ENCODE data around the gene ANKS1B. TPM values are rescaled to one million over a fixed set of nuclear protein-coding genes. Genes with fewer than 3 reads are reported as not detected.
A peak's percentile ranks its signal among the peaks of the same experiment; 100 is the strongest.

Gene ANKS1B
- polyA plus RNA-seq, 1 experiment, result 0.27 TPM

GRCh38 chr12:99822273-99822672 is 162.5 kb downstream of the ANKS1B start:
- no peak for TF ChIP-seq CTCF (IDR thresholded peaks at IDR 0.05; ENCODE audit: insufficient read depth, low read depth, low read length)
- Histone ChIP-seq H3K4me3 (ENCODE audit: low read depth, low read length) (no peak overlapping the region), H3K27me3 (ENCODE audit: control insufficient read depth, insufficient read depth, low read length) (no peaks in the 10 kb centered on the region), H3K36me3 (ENCODE audit: control insufficient read depth, insufficient read depth, low read length) (no peaks in the 10 kb centered on the region)
- CTCF ChIA-PET, result no interaction called here
- DNase-seq (ENCODE audit: low read depth), result no peak
- POLR2A ChIA-PET, result no interaction called here

- CTCF ChIA-PET, result no interaction called here
These were observed 173.8 kb downstream of the ANKS1B start for GRCh38 chr12:99810718-99811593.

GRCh38 chr12:99809909-99810308 is 174.8 kb downstream of the ANKS1B start:
- no peaks in the 10 kb centered on the region for H3K27me3 ChIP-seq (ENCODE audit: control insufficient read depth, insufficient read depth, low read length)
- DNase-seq (ENCODE audit: low read depth), result no peak
- no peak for TF ChIP-seq CTCF (IDR thresholded peaks at IDR 0.05; ENCODE audit: insufficient read depth, low read depth, low read length)
- CTCF ChIA-PET, result no interaction called here
- H3K36me3 ChIP-seq (ENCODE audit: control insufficient read depth, insufficient read depth, low read length), result no peaks in the 10 kb centered on the region
- POLR2A ChIA-PET, result interaction anchor here (0.6 kb wide), 1 partner anchor 314 kb away, joined by 3 read pairs; no protein-coding TSS in a partner anchor
- no peak overlapping the region for H3K4me3 ChIP-seq (ENCODE audit: low read depth, low read length)

More at GRCh38 chr12:99810718-99811593, 173.8 kb downstream of the ANKS1B start:
- no peaks in the 10 kb centered on the region for H3K36me3 ChIP-seq (ENCODE audit: control insufficient read depth, insufficient read depth, low read length)
- POLR2A ChIA-PET, result no interaction called here
- H3K27me3 ChIP-seq (ENCODE audit: control insufficient read depth, insufficient read depth, low read length), result no peaks in the 10 kb centered on the region
- peak; percentile 25; the same call in 1 of the 2 replicates for TF ChIP-seq CTCF (IDR thresholded peaks at IDR 0.05; ENCODE audit: insufficient read depth, low read depth, low read length)
- H3K4me3 ChIP-seq (ENCODE audit: low read depth, low read length), result no peak overlapping the region
- no peak for DNase-seq (ENCODE audit: low read depth)

- Histone ChIP-seq H3K36me3 (ENCODE audit: control insufficient read depth, insufficient read depth, low read length) (no peaks in the 10 kb centered on the region), H3K4me3 (ENCODE audit: low read depth, low read length) (no peak overlapping the region), H3K27me3 (ENCODE audit: control insufficient read depth, insufficient read depth, low read length) (no peaks in the 10 kb centered on the region)
- POLR2A ChIA-PET, result no interaction called here
- DNase-seq (ENCODE audit: low read depth), result no peak
- CTCF ChIA-PET, result no interaction called here
- no peak for TF ChIP-seq CTCF (IDR thresholded peaks at IDR 0.05; ENCODE audit: insufficient read depth, low read depth, low read length)
These were observed 178.4 kb downstream of the ANKS1B start for GRCh38 chr12:99806304-99806703.

GRCh38 chr12:99804715-99805114 is 180.0 kb downstream of the ANKS1B start:
- no peak for TF ChIP-seq CTCF (IDR thresholded peaks at IDR 0.05; ENCODE audit: insufficient read depth, low read depth, low read length)
- CTCF ChIA-PET, result interaction anchor here (0.6 kb wide), 1 partner anchor 39 kb away, joined by 3 read pairs; no protein-coding TSS in a partner anchor
- DNase-seq (ENCODE audit: low read depth), result no peak
- no peaks in the 10 kb centered on the region for H3K36me3 ChIP-seq (ENCODE audit: control insufficient read depth, insufficient read depth, low read length)
- no peak overlapping the region for H3K4me3 ChIP-seq (ENCODE audit: low read depth, low read length)
- POLR2A ChIA-PET, result no interaction called here
- H3K27me3 ChIP-seq (ENCODE audit: control insufficient read depth, insufficient read depth, low read length), result no peaks in the 10 kb centered on the region
